Trophoblast cell (in vitro differentiated cells and primary cell): ENCODE results near the gene CTIF.

Experiments used
- DNase-seq, 2 donors: peaks; one replicate each; pipeline ENCODE4 v3.0.0-alpha.2; 2016
- H2AFZ ChIP-seq: 2 replicates; pipeline ENCODE4 v1.6.1; 2013; ENCODE audit warnings: low read length, moderate library complexity, mild to moderate bottlenecking; ENCODE audit not compliant: insufficient read depth, poor library complexity
- H2AK5ac ChIP-seq: 2 replicates; pipeline ENCODE4 v1.6.1; 2013; ENCODE audit warnings: mild to moderate bottlenecking, low read length
- H2BK120ac ChIP-seq: 2 replicates; pipeline ENCODE4 v1.6.1; 2013; ENCODE audit warnings: low read length, mild to moderate bottlenecking, moderate library complexity; ENCODE audit not compliant: insufficient read depth, poor library complexity
- H2BK12ac ChIP-seq: 2 replicates; pipeline ENCODE4 v1.6.1; 2013; ENCODE audit warnings: mild to moderate bottlenecking, low read length, moderate library complexity
- H2BK5ac ChIP-seq: 2 replicates; pipeline ENCODE4 v1.6.1; 2013; ENCODE audit warnings: low read length, low read depth, moderate library complexity, mild to moderate bottlenecking; ENCODE audit not compliant: poor library complexity
- H3K14ac ChIP-seq: 2 replicates; pipeline ENCODE4 v1.6.1; 2013; ENCODE audit warnings: mild to moderate bottlenecking, low read length
- H3K18ac ChIP-seq: 2 replicates; pipeline ENCODE4 v1.6.1; 2013; ENCODE audit warnings: mild to moderate bottlenecking, low read length
- H3K23ac ChIP-seq: 2 replicates; pipeline ENCODE4 v1.6.1; 2013; ENCODE audit warnings: low read length
- H3K27ac ChIP-seq: 2 replicates; pipeline ENCODE4 v1.5.1; 2013; ENCODE audit warnings: low read depth, mild to moderate bottlenecking, inconsistent platforms, low read length, moderate library complexity
- H3K27me3 ChIP-seq: 2 replicates; pipeline ENCODE4 v1.6.1; 2013; ENCODE audit warnings: inconsistent platforms, mild to moderate bottlenecking, low read length, moderate library complexity; ENCODE audit not compliant: insufficient read depth
- H3K36me3 ChIP-seq, 2 experiments: 1 replicate in 1 of 2; 2 replicates in 1 of 2; pipeline ENCODE4 v1.6.1; 2013; ENCODE audit warnings: low read length in 2 of 2, mild to moderate bottlenecking in 2 of 2, moderate library complexity in 1 of 2; ENCODE audit not compliant: insufficient read depth in 2 of 2, control insufficient read depth in 1 of 2
- H3K4ac ChIP-seq: 2 replicates; pipeline ENCODE4 v1.6.1; 2013; ENCODE audit warnings: low read depth, mild to moderate bottlenecking, low read length, moderate library complexity
- H3K4me1 ChIP-seq, 2 experiments: 1 replicate in 1 of 2; 2 replicates in 1 of 2; pipeline ENCODE4 v1.6.1; 2013; ENCODE audit warnings: low read length in 2 of 2, mild to moderate bottlenecking in 2 of 2, moderate library complexity in 1 of 2; ENCODE audit not compliant: insufficient read depth in 2 of 2, control insufficient read depth in 1 of 2
- H3K4me2 ChIP-seq: 2 replicates; pipeline ENCODE4 v1.6.1; 2013; ENCODE audit warnings: inconsistent platforms, mild to moderate bottlenecking, low read length, moderate library complexity
- H3K4me3 ChIP-seq: 2 replicates; pipeline ENCODE4 v1.5.1; 2013; ENCODE audit warnings: mild to moderate bottlenecking, low read depth, low read length, inconsistent platforms
- H3K79me1 ChIP-seq: one replicate; pipeline ENCODE4 v1.6.1; 2013; ENCODE audit warnings: low read length
- H3K79me2 ChIP-seq: 2 replicates; pipeline ENCODE4 v1.6.1; 2013; ENCODE audit warnings: low read length, mild to moderate bottlenecking; ENCODE audit not compliant: control insufficient read depth, insufficient read depth, poor library complexity
- H3K9ac ChIP-seq: 2 replicates; pipeline ENCODE4 v1.6.1; 2013; ENCODE audit warnings: mild to moderate bottlenecking, low read length
- H3K9me3 ChIP-seq: 2 replicates; pipeline ENCODE4 v1.6.1; 2013; ENCODE audit warnings: low read depth, mild to moderate bottlenecking, control low read depth, inconsistent platforms, low read length; ENCODE audit not compliant: insufficient read depth
- H4K12ac ChIP-seq: 2 replicates; pipeline ENCODE4 v1.6.1; 2013; ENCODE audit warnings: low read depth, mild to moderate bottlenecking, low read length, moderate library complexity
- H4K8ac ChIP-seq: 2 replicates; pipeline ENCODE4 v1.6.1; 2013; ENCODE audit warnings: low read depth, mild to moderate bottlenecking, low read length, moderate library complexity
- H4K91ac ChIP-seq: one replicate; pipeline ENCODE4 v1.6.1; 2013; ENCODE audit warnings: low read depth, mild to moderate bottlenecking, low read length, moderate library complexity
- WGBS: extraction: QIAGEN DNeasy Blood & Tissue Kit; methylation state at CpG from one replicate; pipeline ENCODE4 v1.1.7; 2013; ENCODE audit warnings: missing lambda C conversion rate; ENCODE audit not compliant: insufficient read length, insufficient coverage; ENCODE audit errors: extremely low coverage; 5-methylcytosine and 5-hydroxymethylcytosine counted together

Gene CTIF

DNA sequence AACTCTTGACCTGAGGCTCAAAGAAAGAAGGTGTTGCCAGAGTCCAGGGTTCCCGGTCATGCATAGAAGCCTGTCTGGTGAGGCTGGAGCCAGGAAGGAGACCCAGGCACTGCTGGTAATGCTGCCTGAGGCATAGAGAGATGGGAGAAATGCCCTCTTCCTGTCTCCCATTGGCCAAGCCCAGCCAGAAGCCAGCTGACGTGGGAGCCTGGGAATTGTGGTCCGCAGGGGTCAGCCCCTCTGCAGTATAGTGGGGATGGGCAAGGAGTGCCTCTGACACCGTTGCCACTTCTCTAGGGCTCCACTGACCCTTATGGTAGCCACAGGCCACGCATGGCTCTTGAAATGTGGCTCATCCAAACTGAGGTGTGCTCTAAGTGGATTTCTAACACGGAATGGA, 95.7 kb downstream of the CTIF start:
- H3K4me3 ChIP-seq = peak overlapping the region; percentile 5

DNA sequence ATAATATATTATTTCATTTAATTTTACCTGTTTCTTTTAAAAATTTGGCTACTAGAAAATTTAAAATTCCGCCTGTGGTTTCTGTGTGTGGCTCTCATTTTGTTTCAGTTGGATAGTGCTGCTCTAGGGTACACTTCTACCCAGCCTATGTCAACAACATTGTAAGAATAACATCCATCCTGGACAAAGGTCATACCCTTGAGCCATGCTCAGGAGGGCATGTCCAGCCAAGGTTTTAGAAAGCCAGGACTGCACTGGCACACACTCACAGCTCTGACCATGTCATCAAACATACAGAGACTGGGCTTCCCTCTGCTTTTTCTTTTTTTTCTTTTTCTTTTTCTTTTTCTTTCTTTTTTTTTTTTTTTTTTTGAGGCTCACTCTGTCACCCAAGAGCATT, 96.1 kb downstream of the CTIF start:
- H3K36me3 ChIP-seq = peaks cover 16 to 19% of the 10 kb centered on the region in 2 experiments
- H3K18ac ChIP-seq = no peak overlapping the region
- no peak overlapping the region for H3K27ac ChIP-seq
- H2BK5ac ChIP-seq = no peak overlapping the region
- H2BK120ac ChIP-seq = no peak overlapping the region
- H4K12ac ChIP-seq = no peak overlapping the region
- H3K9me3 ChIP-seq = peaks cover 1% of the 10 kb centered on the region
- WGBS = no CpG with 5 or more reads among the region's 1 CpG
- H3K79me1 ChIP-seq = peaks cover 3% of the 10 kb centered on the region
- H4K8ac ChIP-seq = no peak overlapping the region
- H3K4me3 ChIP-seq = no peak overlapping the region
- no peaks in the 10 kb centered on the region for H3K4me1 ChIP-seq
- no peak overlapping the region for H3K14ac ChIP-seq
- no peak overlapping the region for H2BK12ac ChIP-seq
- H2AFZ ChIP-seq = no peak overlapping the region
- H2AK5ac ChIP-seq = no peak overlapping the region
- H3K4ac ChIP-seq = no peak overlapping the region
- H3K27me3 ChIP-seq = no peaks in the 10 kb centered on the region
- no peak for DNase-seq
- no peak overlapping the region for H3K4me2 ChIP-seq
- no peak overlapping the region for H3K9ac ChIP-seq
- no peak overlapping the region for H3K23ac ChIP-seq
- H4K91ac ChIP-seq = no peak overlapping the region
- H3K79me2 ChIP-seq = no peaks in the 10 kb centered on the region

More for the DNA sequence above, 95.7 kb downstream of the CTIF start:
- Histone ChIP-seq H2BK120ac (no peak overlapping the region), H3K27me3 (no peaks in the 10 kb centered on the region), H3K23ac (no peak overlapping the region), H2AFZ (no peak overlapping the region), H3K14ac (no peak overlapping the region), H3K4ac (no peak overlapping the region), H2BK12ac (no peak overlapping the region), H3K9ac (no peak overlapping the region), H2AK5ac (no peak overlapping the region), H4K91ac (no peak overlapping the region), H3K4me2 (no peak overlapping the region), H3K79me2 (no peaks in the 10 kb centered on the region), H3K36me3 (peaks cover 16 to 18% of the 10 kb centered on the region in 2 experiments), H3K27ac (no peak overlapping the region), H3K4me1 (no peaks in the 10 kb centered on the region), H2BK5ac (no peak overlapping the region), H3K18ac (no peak overlapping the region), H3K9me3 (peaks cover 1% of the 10 kb centered on the region), H4K12ac (no peak overlapping the region), H4K8ac (no peak overlapping the region), H3K79me1 (peaks cover 3% of the 10 kb centered on the region)
- WGBS = no CpG with 5 or more reads among the region's 6 CpGs
- DNase-seq = no peak

DNA sequence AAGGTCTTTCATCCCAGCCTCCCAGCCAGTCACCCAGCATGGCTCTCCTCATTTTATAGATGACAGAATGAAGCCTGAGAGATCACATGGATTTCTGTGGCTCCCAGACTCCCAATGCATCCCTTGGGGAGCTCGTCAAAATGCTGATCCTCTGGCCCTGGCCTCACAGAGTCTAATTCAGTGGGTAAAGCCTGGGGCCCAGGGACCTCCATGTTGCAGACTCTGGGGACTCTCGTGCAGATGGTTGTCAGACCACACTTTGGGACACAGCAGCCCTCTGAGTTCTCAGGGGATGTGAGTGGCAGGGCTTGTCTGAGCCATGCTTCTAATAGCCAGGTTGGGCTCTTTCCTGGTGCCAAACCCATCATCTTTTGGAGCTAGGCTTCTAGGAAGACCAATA, 97.0 kb downstream of the CTIF start:
- H2AFZ ChIP-seq = no peak overlapping the region
- no peak overlapping the region for H3K14ac ChIP-seq
- H3K18ac ChIP-seq = no peak overlapping the region
- no peak overlapping the region for H2BK120ac ChIP-seq
- H4K91ac ChIP-seq = no peak overlapping the region
- no peak overlapping the region for H3K27ac ChIP-seq
- H4K8ac ChIP-seq = no peak overlapping the region
- peaks cover 1% of the 10 kb centered on the region for H3K9me3 ChIP-seq
- H2BK12ac ChIP-seq = no peak overlapping the region
- H2BK5ac ChIP-seq = no peak overlapping the region
- no CpG with 5 or more reads among the region's 2 CpGs for WGBS
- H4K12ac ChIP-seq = no peak overlapping the region
- H3K79me2 ChIP-seq = no peaks in the 10 kb centered on the region
- H3K4me1 ChIP-seq = no peaks in the 10 kb centered on the region
- no peak overlapping the region for H3K4me3 ChIP-seq
- H3K4ac ChIP-seq = no peak overlapping the region
- peaks cover 3% of the 10 kb centered on the region for H3K79me1 ChIP-seq
- H3K4me2 ChIP-seq = no peak overlapping the region
- H3K27me3 ChIP-seq = no peaks in the 10 kb centered on the region
- no peak for DNase-seq
- H3K9ac ChIP-seq = no peak overlapping the region
- no peak overlapping the region for H3K23ac ChIP-seq
- H2AK5ac ChIP-seq = no peak overlapping the region
- H3K36me3 ChIP-seq = peaks cover 16 to 23% of the 10 kb centered on the region in 2 experiments

DNA sequence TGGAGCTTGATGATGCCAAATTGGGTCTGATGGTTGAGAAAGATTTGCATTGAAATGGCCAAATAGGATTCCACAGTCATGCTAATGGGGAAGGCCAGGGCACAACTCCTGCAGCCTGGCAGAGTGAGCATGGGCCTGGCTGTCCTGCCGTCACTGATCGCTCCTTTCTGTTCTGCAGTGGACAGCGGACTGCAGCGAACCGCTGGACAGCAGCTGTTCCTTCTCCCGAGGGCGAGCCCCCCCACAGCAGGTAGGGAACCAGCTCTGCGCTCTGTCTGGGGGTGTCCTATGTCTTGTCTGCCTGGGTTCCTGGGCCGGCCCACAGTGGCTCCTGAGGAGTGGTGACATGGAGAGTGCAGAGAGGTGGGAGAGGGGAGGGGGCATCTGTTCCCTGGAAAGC, 97.6 kb downstream of the CTIF start:
- WGBS = no CpG with 5 or more reads among the region's 9 CpGs
- H3K9me3 ChIP-seq = peaks cover 1% of the 10 kb centered on the region
- no peak overlapping the region for H3K14ac ChIP-seq
- H2BK5ac ChIP-seq = no peak overlapping the region
- H3K23ac ChIP-seq = no peak overlapping the region
- no peak for DNase-seq
- H3K27me3 ChIP-seq = no peaks in the 10 kb centered on the region
- H3K4me1 ChIP-seq = no peaks in the 10 kb centered on the region
- no peak overlapping the region for H4K12ac ChIP-seq
- H3K27ac ChIP-seq = no peak overlapping the region
- no peaks in the 10 kb centered on the region for H3K79me2 ChIP-seq
- H4K8ac ChIP-seq = no peak overlapping the region
- peaks cover 16 to 23% of the 10 kb centered on the region in 2 experiments for H3K36me3 ChIP-seq
- no peaks in the 10 kb centered on the region for H3K79me1 ChIP-seq
- no peak overlapping the region for H2BK120ac ChIP-seq
- no peak overlapping the region for H3K9ac ChIP-seq
- no peak overlapping the region for H4K91ac ChIP-seq
- no peak overlapping the region for H2AFZ ChIP-seq
- no peak overlapping the region for H3K4me3 ChIP-seq
- no peak overlapping the region for H3K4me2 ChIP-seq
- no peak overlapping the region for H3K4ac ChIP-seq
- H3K18ac ChIP-seq = no peak overlapping the region
- no peak overlapping the region for H2AK5ac ChIP-seq
- no peak overlapping the region for H2BK12ac ChIP-seq
